HG02759 (cell line): ENCODE measurements around the gene PIWIL4.
"Not testable (repeated sequence)": the region's sequence is repeated elsewhere in the genome, so short reads cannot be mapped to it uniquely, and the experiment has no call there.

Experiments
- ATAC-seq: cut with Tn5 transposase; IDR thresholded peaks from one replicate; pipeline ENCODE4 v1.9.1; 2021; ENCODE audit warnings: mild to moderate bottlenecking, moderate library complexity; ENCODE audit not compliant: unreplicated experiment

PIWIL4 gene

GRCh38 chr11:94583866-94584500, 16.8 kb downstream of the PIWIL4 start:
- ATAC-seq: peak; percentile 65

- ATAC-seq: no peak
Measured at GRCh38 chr11:94584978-94585377, 17.8 kb downstream of the PIWIL4 start.

- ATAC-seq: no peak
Measured at GRCh38 chr11:94585399-94585798, 18.2 kb downstream of the PIWIL4 start.

GRCh38 chr11:94586546-94586945, 19.4 kb downstream of the PIWIL4 start:
- no peak for ATAC-seq

GRCh38 chr11:94586978-94587377, 19.8 kb downstream of the PIWIL4 start:
- ATAC-seq: no peak

GRCh38 chr11:94588366-94588942, 21.3 kb downstream of the PIWIL4 start:
- no peak for ATAC-seq

- no peak for ATAC-seq
Measured at GRCh38 chr11:94590352-94591041, 23.3 kb downstream of the PIWIL4 start.

GRCh38 chr11:94593030-94593429, 25.9 kb downstream of the PIWIL4 start:
- ATAC-seq: peak; percentile 55

- peak; percentile 53 for ATAC-seq
Measured at GRCh38 chr11:94595076-94595475, 27.9 kb downstream of the PIWIL4 start.

GRCh38 chr11:94597896-94598295, 30.7 kb downstream of the PIWIL4 start:
- ATAC-seq: no peak

- no peak for ATAC-seq
Measured at GRCh38 chr11:94599510-94599909, 32.3 kb downstream of the PIWIL4 start.

- peak; percentile 84 for ATAC-seq
Measured at GRCh38 chr11:94602430-94603372, 35.5 kb downstream of the PIWIL4 start.

- ATAC-seq: no peak
Measured at GRCh38 chr11:94603587-94603986, 36.4 kb downstream of the PIWIL4 start.

GRCh38 chr11:94604482-94604881, 37.3 kb downstream of the PIWIL4 start:
- no peak for ATAC-seq

- no peak for ATAC-seq
Measured at GRCh38 chr11:94613120-94613519, 46.0 kb downstream of the PIWIL4 start.

GRCh38 chr11:94623120-94623735, 56.1 kb downstream of the PIWIL4 start:
- ATAC-seq: peak; percentile 90

- not testable (repeated sequence) for ATAC-seq
Measured at GRCh38 chr11:94625422-94625821, 58.3 kb downstream of the PIWIL4 start.

- not testable (repeated sequence) for ATAC-seq
Measured at GRCh38 chr11:94627003-94627560, 59.9 kb downstream of the PIWIL4 start.

GRCh38 chr11:94629741-94630140, 62.6 kb downstream of the PIWIL4 start:
- ATAC-seq: no peak

- no peak for ATAC-seq
Measured at GRCh38 chr11:94630221-94630620, 63.1 kb downstream of the PIWIL4 start.
